GM12878 (cell line): ENCODE data around the gene NUBPL. TPM values are rescaled to one million over a fixed set of nuclear protein-coding genes. Genes with fewer than 3 reads are reported as not detected.

ENCODE experiments used
- CUX1 ChIP-seq: IDR thresholded peaks from 2 replicates; pipeline ENCODE4 v1.6.1; 2012; ENCODE audit warnings: improper control_type of control experiment, low read depth, low read length; ENCODE audit not compliant: insufficient replicate concordance
- JUNB ChIP-seq: IDR thresholded peaks from 2 replicates; pipeline ENCODE4 v1.6.1; 2016; ENCODE audit warnings: antibody characterized with exemption, mild to moderate bottlenecking
- MTA2 ChIP-seq: fragments of 450-650 bp; IDR thresholded peaks from 2 replicates; pipeline ENCODE4 v1.6.1; 2016; ENCODE audit warnings: low read depth, mild to moderate bottlenecking, moderate library complexity
- MTA3 ChIP-seq: IDR thresholded peaks from 2 replicates; pipeline ENCODE4 v1.6.1; 2012; ENCODE audit warnings: low read length, inconsistent platforms, borderline replicate concordance
- POLR2AphosphoS5 ChIP-seq: IDR thresholded peaks from 2 replicates; pipeline ENCODE4 v1.6.1; 2011; ENCODE audit warnings: mild to moderate bottlenecking, low read length, inconsistent platforms
- SIN3A ChIP-seq: IDR thresholded peaks from 2 replicates; pipeline ENCODE4 v1.6.1; 2012; ENCODE audit warnings: low read depth, low read length, improper control_type of control experiment
- SMC3 ChIP-seq: IDR thresholded peaks from 2 replicates; pipeline ENCODE4 v1.6.1; 2011; ENCODE audit warnings: low read length, improper control_type of control experiment, borderline replicate concordance
- USF1 ChIP-seq: IDR thresholded peaks from 2 replicates; pipeline ENCODE4 v1.6.1; 2011; ENCODE audit warnings: borderline replicate concordance, low read depth, mild to moderate bottlenecking, moderate library complexity, mixed read lengths, low read length; ENCODE audit not compliant: insufficient read depth; ENCODE audit errors: extremely low read length
- polyA plus RNA-seq, 11 experiments: library from polyadenylated mRNA; depleted of rRNA in 4 of 11; unstranded in 6 of 11; stranded (reverse) in 5 of 11; fragments of >200 nt; fragmentation: Nextera tagmentation in 4 of 11; fragmentation: Illumina TruSeq in 1 of 11; extraction: Ambion mirVana in 4 of 11; extraction: Trizol in 1 of 11; gene quantifications; 1 replicate in 1 of 11; 2 replicates in 10 of 11; pipeline versions ENCODE4 v1.2.1 to v1.2.3, GENCODE V29; 2011 to 2016; ENCODE audit warnings: inconsistent platforms in 2 of 11, missing spikeins in 2 of 11, low read depth in 1 of 11
- total RNA-seq, 4 experiments: library from RNA; depleted of rRNA in 3 of 4; stranded (reverse); fragments of >200 nt in 3 of 4; fragmentation: Illumina TruSeq in 1 of 4; extraction: Trizol in 1 of 4; gene quantifications; 2 replicates each; pipeline versions ENCODE4 v1.2.1 to v1.2.3, GENCODE V29; 2013 to 2021
- TF ChIP-seq, protein P1 (sequence below): fragments of 450-650 bp; IDR thresholded peaks from 2 replicates; pipeline ENCODE4 v1.6.1; 2016; ENCODE audit warnings: mild to moderate bottlenecking
- TF ChIP-seq, protein P2 (sequence below): fragments of 450-650 bp; IDR thresholded peaks from 2 replicates; pipeline ENCODE4 v1.6.1; 2018; ENCODE audit warnings: mild to moderate bottlenecking, low read depth, moderate library complexity; ENCODE audit not compliant: partially characterized antibody

Gene NUBPL
- total and polyA plus RNA-seq, 10 of the 15 experiments (the other 5 are each of a cell fraction or from before 2014, with no cell fraction given) = 3.4 to 11.6 (median 8.1) TPM

DNA sequence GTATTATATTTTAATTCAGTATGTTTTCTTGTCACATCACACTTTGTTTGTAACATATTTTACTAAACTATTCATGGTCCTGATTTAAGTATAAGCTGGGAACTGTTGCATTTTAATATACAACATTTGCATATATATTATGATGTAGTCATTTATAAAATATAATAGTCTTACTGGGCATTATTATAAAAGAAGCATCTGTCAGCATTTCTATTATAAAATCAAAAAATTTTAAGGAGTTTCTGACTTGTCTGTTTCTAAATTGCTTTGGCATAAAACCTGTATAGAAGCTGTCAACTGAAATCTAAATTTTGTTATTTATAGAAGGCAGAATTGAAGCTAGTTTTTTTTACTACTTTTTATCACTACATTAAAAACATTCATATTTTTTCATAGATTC is 166.6 kb downstream of the NUBPL start (continued):
- TF ChIP-seq, protein P1, sequence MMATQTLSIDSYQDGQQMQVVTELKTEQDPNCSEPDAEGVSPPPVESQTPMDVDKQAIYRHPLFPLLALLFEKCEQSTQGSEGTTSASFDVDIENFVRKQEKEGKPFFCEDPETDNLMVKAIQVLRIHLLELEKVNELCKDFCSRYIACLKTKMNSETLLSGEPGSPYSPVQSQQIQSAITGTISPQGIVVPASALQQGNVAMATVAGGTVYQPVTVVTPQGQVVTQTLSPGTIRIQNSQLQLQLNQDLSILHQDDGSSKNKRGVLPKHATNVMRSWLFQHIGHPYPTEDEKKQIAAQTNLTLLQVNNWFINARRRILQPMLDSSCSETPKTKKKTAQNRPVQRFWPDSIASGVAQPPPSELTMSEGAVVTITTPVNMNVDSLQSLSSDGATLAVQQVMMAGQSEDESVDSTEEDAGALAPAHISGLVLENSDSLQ = no peak
- TF ChIP-seq JUNB (no peak), SIN3A (no peak), POLR2AphosphoS5 (no peak), USF1 (no peak), MTA2 (no peak), CUX1 (no peak), SMC3 (no peak), MTA3 (no peak)
- TF ChIP-seq, protein P2, sequence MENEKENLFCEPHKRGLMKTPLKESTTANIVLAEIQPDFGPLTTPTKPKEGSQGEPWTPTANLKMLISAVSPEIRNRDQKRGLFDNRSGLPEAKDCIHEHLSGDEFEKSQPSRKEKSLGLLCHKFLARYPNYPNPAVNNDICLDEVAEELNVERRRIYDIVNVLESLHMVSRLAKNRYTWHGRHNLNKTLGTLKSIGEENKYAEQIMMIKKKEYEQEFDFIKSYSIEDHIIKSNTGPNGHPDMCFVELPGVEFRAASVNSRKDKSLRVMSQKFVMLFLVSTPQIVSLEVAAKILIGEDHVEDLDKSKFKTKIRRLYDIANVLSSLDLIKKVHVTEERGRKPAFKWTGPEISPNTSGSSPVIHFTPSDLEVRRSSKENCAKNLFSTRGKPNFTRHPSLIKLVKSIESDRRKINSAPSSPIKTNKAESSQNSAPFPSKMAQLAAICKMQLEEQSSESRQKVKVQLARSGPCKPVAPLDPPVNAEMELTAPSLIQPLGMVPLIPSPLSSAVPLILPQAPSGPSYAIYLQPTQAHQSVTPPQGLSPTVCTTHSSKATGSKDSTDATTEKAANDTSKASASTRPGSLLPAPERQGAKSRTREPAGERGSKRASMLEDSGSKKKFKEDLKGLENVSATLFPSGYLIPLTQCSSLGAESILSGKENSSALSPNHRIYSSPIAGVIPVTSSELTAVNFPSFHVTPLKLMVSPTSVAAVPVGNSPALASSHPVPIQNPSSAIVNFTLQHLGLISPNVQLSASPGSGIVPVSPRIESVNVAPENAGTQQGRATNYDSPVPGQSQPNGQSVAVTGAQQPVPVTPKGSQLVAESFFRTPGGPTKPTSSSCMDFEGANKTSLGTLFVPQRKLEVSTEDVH = no peak
- TF ChIP-seq, all 136 proteins: peak for 0
